Left ventricle myocardium superior (tissue), 1 donor: Measurements from ENCODE around the gene SHISA7. TPM values are rescaled to one million over a fixed set of nuclear protein-coding genes. Genes with fewer than 3 reads are reported as not detected.
A peak's percentile ranks its signal among the peaks of the same experiment; 100 is the strongest.
"Not testable (repeated sequence)": the region's sequence is repeated elsewhere in the genome, so short reads cannot be mapped to it uniquely, and the experiment has no call there.

Experiments used
- ATAC-seq: fragments of 200-7000 bp; cut with Tn5 transposase; one replicate; pipeline ENCODE4 v1.9.1; 2020; ENCODE audit warnings: mild to moderate bottlenecking, moderate library complexity
- DNase-seq: peaks from one replicate; pipeline ENCODE4 v3.0.0-alpha.2; 2020
- intact Hi-C: fragments of 100-400 bp; cut with micrococcal nuclease; formaldehyde crosslinking; loops from one replicate; pipeline ENCODE4 v1.11.0; 2022
- total RNA-seq: library from RNA; stranded (reverse); fragmentation: NEBNext Ultra II Directional; extraction: Animal tissue kit (Norgen Biotek cat#: 25700); gene quantifications from one replicate; pipeline ENCODE4 v1.2.1, GENCODE V29; 2021
- donor health status: DM: no; HTN: yes; CAD: no; lungs with severe emphysema.

SHISA7 gene
- total RNA-seq, 1 donor from 2014 or later: not detected

DNA sequence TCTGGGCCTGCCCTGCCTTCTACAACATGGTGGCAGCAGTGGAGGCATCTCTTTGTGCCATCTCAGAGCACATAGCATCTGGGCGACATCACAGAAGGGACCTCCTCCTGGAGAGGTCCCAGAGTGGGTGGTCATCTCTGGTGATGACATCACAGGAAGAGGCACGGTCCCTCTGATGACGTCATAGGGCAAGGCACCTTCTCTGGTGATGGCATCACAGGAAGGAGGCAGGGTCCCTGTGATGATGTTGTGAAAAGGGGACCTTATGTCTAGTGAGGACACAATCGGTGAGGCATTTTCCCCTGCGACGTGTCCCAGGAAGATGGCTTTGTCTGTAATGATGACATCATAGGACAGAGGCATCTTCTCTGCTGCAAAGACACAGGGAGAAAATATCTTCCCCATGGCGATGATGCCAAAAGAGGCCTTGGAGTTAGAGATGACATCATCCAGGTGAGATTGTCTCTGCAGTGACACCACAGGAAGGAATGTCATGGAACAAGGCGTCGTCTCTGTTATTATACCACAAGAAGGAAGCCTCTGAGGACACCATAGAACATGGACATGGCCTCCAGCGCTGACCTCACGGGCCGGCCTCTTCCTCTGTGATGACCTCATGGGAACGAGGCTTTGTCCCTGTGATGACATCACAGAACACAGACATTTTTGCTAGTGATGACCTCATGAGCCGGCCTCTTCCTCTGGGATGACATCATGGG is 10.7 kb downstream of the SHISA7 start:
- ATAC-seq (no peak), DNase-seq (no peak)
- intact Hi-C loops: no loop called here

DNA sequence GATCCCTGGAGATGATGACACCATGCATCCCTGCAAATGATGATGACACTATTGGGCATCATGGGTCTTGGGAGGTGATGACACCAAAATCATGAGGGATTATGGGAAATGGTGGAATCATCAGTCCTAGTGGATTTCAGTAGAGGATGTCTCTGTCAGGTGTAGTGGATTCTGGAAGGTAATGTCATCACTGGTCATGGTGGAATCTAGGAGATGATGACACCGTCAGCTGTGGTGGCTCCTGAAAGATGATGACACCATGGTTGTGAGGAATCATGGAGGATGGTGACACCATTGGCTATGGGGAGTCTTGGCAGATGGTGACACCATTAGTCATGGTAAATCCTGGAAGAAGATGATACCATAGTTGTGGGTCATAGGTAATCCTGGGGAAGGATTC is 11.9 kb downstream of the SHISA7 start:
- DNase-seq: no peak
- no peak for ATAC-seq
- intact Hi-C loops: no loop called here

DNA sequence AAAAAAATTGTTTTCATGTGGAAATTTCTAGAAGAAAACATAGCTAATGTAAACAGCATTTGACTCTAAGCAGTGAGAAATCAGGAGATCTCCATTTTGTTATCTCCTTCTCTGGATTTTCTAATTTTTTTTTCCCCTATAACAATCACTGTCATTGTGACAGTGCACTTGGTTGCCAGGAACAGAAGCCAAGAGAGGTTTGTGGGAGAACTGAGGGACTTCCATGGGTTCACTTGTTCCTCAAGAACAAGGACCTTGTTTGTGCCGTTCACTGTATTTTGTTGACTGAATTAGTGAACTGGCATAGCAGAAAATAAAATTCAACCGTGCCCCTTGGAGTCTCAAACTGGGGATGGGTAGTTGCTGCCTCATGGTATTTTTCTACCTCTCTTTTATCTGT is 17.1 kb downstream of the SHISA7 start:
- DNase-seq (no peak), ATAC-seq (no peak)
- intact Hi-C loops: no loop called here

DNA sequence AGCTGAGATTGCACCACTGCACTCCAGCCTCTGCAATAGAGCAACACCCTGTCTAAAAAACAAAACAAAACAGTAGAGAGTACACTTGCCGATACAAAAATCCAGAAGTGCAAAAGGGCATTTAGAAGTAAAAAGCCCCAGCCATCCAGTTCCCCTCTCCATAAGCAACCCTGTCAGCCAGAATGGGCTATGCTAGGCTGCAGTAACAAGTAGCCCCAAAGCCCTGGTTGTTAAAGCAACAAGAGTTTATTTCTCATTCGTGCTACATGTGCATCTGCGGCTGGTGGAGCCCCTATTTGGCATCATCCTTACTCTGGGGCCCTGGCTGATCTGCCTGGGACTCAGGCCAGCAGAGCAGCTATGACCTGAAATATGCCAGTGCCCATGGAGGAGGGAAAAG is 18.6 kb downstream of the SHISA7 start:
- DNase-seq (no peak), ATAC-seq (no peak)
- intact Hi-C loops: no loop called here

DNA sequence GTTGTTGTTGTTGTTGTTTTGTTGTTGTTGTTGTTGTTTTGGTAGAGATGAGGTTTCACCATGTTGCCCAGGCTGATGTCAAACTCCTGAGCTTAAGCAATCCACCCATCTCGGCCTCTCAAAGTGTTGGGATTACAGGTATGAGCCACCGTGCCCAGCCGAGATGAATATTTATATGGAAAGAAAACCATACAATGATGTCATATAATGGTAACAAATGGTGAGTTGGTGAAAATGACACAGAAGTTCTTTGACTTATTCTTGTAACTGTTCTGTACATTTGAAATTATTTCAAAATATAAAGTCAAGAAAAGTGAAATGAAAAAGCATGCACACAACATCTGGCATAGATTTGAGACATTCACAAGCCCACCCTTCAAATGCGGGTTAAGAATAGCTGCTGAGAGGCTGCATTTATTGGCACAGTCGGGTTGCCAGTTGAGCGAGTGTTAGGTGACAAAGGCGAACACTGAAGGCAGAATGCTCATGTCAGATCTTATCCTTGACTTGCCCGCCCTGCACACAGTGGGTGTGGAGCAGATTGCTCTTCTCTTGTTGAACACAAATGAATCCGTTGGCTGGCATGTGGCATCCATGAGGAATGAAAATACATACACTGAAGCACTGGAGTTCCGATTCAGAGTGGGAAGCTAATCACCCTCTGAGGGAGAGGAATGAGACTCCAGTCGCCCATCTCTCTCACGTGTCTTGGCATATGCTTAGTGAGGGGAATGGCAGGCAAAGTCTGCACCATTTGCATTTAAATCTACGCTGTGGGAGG is 19.7 kb downstream of the SHISA7 start:
- DNase-seq: no peak
- intact Hi-C loops: no loop called here
- ATAC-seq: no peak

DNA sequence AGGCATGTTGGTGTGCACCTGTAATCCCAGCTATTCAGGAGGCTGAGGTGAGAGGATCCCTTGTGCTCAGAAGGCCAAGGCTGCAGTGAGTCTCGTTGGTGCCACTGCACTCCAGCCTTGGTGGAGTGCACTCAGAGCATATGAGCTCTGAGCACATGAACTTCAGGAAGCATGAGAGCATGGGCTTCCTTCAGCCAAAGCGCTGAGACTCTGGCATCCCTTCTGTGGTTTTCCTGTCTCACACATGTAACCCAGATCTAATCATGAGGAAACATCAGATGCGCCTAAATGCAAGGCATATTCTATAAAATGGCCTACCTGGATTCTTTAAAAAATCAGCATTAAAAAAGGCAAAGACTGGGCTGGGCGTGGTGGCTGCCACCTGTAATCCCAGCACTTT is 21.8 kb downstream of the SHISA7 start:
- DNase-seq, intact Hi-C loops, ATAC-seq: not testable (repeated sequence)

DNA sequence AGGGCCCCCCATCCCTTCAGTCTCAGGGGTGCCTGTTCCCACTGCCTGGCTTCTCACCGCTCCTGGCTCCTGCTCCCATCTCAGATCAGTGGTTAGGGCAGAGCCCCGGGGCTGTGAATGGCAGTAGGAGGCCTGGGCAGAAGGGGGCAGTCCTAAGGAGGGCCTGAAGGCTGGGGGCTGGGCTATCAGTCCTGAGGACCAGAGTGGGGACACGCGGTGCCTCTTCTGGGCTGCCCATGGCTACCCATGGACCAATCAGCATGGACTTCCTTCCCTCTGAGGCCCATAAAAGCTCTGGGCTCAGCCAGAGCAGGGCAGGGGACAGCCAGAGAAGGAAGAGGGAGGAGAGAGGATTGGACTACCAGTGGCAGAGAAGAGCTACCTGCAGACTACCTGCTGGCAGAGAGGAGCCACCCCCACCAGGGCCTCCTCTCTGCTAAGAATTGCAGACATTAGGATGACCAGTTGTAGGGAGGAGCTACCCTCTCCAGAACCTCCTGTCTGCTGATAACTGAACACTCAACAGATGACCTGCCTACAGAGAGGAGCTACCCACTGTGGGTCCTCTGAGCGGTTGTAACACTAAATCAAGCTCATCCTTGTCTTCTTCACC is 23.4 kb downstream of the SHISA7 start:
- intact Hi-C loops: no loop called here

DNA sequence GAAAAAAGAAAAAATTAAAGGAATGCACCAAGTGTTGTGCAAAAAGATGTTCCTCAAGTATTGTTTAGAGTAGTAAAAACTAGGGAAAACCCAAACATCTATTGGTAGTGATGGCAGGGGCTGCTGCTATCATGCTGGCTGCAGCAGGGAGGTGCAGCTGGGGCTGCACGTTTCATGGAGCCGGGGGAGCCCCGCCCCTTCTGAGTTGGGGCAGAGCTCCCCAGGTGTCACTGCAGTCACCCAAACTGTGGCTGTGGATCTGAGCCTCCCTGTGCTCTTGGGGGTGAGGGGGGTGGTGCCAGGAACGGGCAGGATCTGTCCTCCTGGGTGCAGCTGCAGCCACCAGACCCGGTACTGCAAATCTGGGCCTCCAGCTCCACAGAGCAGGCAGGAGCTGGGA is 24.0 kb downstream of the SHISA7 start:
- no peak for DNase-seq

More for the DNA sequence above, 23.4 kb downstream of the SHISA7 start:
- DNase-seq (no peak), ATAC-seq (no peak)

DNA sequence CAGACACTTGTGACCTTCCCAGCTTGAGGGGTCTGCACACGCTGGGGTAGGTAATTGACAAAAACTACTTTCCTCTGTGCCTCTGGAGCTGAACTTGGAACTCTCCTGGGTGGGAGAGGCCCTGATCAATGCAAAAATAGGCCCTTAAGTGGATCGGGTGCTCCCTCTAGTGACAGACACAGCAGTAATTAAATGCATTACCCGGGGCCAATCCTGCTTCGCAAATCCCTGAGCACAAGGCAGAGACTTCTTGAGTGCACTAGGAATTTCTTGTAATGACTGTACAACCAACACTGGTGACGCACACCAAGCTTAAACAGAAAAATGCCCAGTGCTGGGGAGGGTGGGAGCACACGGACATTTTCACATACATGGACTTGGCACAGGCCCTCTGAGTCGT is 24.9 kb downstream of the SHISA7 start:
- intact Hi-C loops: no loop called here
- no peak for DNase-seq
- ATAC-seq: peak; percentile 85

More for the DNA sequence above, 24.0 kb downstream of the SHISA7 start:
- intact Hi-C loops: no loop called here
- ATAC-seq: no peak

DNA sequence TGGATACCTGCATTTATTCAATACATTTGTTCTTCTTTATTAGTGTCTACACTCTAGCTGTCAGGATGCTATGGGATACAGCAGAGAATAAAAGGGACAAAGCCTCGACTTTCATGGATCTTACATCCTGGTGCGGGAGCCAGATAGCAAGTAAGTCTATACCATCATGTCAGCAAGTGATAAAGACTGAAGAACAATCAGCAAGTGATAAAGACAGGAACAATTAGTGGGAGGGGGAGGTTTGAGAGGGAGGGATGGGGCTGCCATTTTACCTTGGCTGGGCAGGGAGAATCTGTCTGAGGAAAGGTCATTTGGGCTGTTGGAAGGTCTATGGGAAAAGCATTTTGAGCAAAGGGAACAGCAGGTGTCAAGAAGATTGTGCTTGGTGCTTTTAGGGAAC is 32.9 kb downstream of the SHISA7 start:
- intact Hi-C loops: no loop called here
- DNase-seq (no peak), ATAC-seq (no peak)

DNA sequence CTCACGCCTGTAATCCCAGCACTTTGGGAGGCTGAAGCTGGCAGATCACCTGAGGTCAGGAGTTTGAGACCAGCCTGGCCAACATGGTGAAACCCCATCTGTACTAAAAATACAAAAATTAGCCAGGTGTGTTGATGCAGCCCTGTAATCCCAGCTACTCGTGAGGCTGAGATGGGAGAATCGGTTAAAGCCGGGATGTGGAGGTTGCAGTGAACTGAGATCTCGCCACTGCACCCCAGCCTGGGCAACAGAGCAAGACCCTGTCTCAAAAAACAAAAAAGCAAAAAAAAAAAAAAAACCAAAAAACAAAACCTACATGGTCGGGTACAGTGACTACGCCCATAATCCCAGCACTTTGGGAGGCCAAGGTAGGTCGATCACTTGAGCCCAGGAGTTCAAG is 33.9 kb downstream of the SHISA7 start:
- intact Hi-C loops, ATAC-seq, DNase-seq: not testable (repeated sequence)

DNA sequence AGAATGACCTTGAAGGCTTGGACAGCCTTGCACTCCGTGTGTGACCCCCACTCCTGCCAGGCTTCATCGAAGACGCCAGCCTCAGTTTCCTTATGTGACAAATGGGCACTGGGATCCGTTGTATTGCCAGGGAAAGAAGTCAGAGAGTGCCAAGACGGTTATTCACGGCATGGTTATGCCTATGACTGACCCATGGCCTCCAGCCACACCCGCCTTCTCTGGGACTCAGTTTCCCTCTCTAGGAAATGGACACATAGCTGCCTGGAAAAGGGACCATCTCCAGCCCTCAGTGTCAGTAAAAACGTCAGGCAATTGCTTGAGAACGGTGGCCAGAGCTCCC is 34.6 kb downstream of the SHISA7 start:
- no peak for ATAC-seq
- intact Hi-C loops: no loop called here
- DNase-seq: no peak

DNA sequence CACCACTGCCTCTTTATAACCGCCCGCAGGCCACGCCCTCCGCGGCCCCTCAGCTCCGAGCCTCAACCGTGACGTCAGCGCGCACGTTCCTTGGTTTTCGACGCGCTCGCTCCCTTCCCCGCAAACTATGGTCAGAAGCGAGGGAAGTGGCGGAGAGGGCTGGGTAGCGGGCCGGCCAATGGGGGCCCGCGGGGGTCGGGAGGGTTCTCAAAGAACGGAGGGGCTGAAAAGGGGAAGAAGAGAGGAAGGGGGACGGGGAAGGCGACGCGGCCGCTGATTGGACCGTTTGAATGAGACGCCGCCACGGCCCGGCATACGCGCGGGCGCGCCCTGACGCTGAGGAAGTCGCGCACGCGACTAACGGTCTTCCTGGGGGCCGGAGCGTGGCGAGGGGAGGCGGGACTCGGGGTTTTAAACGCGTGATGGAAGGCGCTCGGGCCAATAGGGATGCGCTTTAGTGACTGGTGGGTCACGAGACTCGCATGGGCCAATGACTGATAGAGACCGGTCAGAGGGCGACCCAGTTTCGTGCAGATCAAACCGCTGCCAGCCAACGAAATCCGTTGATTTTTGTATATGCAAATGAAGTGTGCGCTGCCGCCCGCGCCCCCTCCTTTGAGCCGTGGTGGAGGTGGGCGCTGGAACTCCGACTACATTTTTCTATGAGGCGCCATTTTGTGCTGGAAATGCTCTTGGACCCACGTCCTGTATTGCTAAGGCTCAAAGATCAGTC is 35.1 kb downstream of the SHISA7 start:
- intact Hi-C loops: no loop called here
- DNase-seq (peak; percentile 99), ATAC-seq (peak; percentile 97)

DNA sequence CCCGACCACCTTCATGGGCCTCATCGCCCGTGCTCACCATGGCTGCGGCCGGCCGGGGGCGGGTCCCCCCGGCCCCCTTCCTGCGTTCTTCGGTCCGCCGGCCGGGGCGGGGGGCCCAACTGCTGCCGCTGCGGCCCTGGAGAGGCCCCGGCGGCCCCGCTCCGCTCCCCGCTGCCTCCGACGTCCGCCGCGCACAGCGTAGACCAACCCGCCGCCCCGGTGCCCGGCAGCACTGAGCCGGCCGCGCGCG is 35.6 kb downstream of the SHISA7 start, which contains the start of gene UBE2S:
TSS of gene UBE2S (minus strand) at position 239 of the 250 bp plus-strand sequence. CDS start at position 40, 199 bp downstream.
- DNase-seq, ATAC-seq, intact Hi-C loops: not testable (repeated sequence)

DNA sequence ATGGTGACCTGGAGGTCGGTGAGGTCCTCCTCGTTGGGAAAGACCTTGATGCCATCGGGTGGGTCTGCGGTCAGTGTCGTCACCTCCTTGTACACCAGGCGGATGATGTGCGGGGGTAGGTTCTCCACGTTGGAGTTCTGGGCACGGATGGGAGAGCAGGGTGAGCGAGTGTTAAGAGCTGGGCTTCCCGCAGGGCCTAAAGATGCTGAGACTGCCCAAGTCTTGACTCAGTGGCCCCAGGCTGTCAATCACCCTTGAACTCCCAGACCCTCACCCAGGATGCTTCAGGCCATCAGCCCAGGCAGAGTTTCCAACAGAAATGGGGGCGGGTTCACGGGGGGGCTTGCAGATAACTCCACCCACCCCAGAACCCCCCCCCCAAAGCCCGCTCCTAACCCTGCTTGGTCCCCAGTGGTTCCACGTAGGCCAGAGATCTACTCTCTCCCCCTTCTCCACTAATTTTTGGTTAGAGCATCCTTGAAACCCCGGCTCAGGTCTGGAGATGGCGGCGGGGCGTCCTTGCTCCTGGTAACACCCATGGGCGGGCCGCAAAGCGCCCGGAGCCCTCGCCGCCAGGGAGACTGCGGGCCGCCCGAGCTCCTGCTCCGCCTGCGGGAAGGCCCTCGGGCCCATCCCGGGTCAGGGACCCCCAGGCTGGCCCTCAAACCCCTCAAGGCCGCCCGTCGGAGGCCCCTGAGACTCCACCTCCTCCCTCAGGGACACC is 36.1 kb downstream of the SHISA7 start:
- no peak for DNase-seq
- intact Hi-C loops: no loop called here
- peak; percentile 2 for ATAC-seq

DNA sequence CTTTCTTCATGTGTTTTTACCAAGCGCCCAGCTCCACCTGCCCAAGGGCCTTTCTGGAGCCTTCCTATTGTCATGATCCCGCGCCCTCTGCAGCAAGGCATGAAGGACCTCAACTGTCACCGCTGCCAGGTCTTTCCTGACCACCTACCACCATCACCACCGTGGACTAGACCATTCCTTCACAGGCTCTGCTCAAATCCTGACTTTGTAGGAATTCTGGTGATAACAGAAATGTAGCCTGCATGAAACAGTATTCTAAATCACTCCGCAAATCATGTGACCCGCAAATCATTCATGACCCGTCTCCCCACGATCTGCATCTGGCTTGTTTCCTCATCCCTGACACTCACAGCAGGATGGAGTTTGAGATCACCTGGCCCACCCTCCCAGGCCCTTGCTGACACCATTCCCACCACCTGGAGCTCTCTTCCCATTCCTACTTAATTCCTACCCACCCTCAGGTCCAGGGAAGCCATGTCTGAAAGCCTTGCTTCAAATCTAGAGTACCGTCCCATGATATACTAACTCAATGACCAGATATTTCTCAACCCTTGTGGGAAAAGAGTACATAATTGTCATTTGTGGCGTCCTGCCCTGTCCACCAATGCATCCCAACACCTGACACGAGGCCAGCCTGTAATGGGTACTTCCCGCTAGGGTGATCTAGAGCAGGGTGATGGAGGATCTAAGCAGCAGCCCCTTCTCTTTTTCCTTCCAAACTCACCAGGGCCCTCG is 36.8 kb downstream of the SHISA7 start:
- ATAC-seq: no peak
- DNase-seq: no peak
- intact Hi-C loops: no loop called here

DNA sequence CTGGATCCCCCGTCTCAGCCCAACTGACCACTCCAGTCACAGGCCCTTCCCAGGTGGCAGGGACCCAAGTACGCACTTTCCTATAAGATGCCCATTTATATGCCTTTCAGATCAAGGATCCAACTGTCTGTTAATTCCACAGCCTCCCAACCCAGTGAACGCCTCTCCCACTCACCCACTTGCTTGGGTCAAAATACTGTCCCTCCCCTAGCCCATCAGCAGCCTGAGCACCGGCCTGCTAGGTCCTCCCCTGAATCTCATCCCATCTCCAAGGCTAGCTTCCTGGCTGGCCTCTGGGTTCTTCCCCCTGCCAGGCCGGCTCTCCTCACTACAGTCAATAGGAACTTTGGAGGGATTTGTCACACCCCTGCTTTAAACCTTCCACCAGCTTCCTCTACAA is 37.5 kb downstream of the SHISA7 start:
- intact Hi-C loops: no loop called here
- no peak for DNase-seq
- ATAC-seq: no peak

DNA sequence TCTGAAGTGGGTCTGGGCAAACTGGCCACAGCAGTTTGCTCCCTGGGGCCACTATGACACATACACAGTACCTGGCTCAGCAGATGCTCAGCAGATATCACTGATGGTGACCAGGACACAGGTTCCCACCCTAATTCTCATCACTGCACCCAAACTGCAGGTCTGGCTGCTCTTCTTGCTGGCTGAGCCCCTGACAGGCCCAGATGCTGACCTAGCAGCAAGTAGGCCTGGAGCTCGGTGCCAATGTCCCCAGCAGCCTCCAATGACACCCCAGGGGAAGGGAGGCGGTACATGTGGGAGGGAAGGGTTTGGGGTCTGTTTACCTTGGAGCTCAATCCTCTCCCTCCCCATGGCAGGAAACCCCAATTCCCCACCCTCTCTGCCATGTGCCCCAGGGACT is 40.6 kb downstream of the SHISA7 start:
- intact Hi-C loops: no loop called here
- ATAC-seq: no peak
- no peak for DNase-seq

DNA sequence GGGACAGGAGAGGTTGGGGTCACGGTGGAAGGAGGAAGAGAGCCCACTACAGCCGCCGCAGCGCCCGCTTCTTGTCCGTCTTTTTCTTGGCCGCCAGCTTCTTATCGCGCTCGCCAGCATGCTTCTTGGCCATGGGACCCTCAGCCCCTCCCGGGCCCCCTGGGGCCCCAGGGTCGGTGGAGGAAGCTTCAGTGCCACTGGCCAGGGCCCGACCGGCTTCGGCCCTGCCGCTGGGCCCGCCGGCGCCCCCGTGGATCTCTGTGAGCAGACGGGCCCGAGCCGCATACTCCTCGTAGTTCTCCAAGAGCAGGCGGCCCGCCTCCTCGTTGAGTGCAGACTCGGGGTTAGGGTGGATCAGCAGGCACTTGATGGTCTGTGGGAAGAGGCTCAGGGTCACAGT is 41.7 kb downstream of the SHISA7 start:
- intact Hi-C loops, ATAC-seq, DNase-seq: not testable (repeated sequence)
